GM12801 (cell line): Measurements from ENCODE around the gene TMEM272.

Experiments used
- TF ChIP-seq, protein P1 (sequence below): IDR thresholded peaks from one replicate; pipeline ENCODE4 v1.5.1; 2011; ENCODE audit warnings: control low read depth; ENCODE audit not compliant: insufficient read length; ENCODE audit errors: extremely low read depth

The TMEM272 gene

DNA sequence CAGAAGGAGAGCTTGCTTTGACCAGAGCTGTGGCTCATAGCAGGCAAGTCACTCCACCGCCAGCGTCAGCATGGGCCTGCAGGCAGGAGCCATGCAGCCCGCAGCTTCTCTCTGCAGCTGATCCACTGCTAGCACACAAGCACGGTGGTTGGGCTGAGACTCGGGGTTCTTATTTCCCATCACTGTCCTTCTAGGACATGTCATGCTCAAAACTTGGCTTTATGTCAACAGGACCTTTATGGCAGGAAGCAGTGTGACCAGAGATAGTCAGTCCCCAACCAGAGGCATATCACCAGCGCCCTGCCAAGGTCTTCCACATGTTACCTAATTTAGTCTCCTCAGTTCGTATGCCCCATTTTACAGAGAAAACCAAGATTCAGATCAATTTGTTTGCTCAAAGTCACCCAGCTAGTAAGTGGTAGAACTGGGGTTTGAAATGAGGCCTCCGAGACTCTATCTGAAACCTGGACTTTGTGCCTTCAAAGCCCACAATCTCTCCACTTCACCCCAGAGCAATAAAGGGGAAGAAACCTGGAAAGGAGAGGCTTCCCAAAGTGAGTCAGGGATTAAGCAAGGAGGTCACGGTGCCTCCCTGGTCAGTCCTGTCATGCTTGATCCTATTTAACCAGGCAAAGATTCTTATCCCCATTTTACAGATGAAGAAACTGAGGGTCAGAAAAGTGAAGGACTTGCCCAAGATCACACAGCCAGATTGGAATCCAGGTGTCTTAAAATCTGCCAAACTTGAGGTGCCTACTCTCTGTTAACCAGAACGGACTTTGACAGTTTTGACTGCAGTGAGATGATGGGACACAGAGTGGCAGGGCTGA lies 5.1 kb downstream of the TMEM272 start:
- TF ChIP-seq, protein P1, sequence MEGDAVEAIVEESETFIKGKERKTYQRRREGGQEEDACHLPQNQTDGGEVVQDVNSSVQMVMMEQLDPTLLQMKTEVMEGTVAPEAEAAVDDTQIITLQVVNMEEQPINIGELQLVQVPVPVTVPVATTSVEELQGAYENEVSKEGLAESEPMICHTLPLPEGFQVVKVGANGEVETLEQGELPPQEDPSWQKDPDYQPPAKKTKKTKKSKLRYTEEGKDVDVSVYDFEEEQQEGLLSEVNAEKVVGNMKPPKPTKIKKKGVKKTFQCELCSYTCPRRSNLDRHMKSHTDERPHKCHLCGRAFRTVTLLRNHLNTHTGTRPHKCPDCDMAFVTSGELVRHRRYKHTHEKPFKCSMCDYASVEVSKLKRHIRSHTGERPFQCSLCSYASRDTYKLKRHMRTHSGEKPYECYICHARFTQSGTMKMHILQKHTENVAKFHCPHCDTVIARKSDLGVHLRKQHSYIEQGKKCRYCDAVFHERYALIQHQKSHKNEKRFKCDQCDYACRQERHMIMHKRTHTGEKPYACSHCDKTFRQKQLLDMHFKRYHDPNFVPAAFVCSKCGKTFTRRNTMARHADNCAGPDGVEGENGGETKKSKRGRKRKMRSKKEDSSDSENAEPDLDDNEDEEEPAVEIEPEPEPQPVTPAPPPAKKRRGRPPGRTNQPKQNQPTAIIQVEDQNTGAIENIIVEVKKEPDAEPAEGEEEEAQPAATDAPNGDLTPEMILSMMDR = no peak

DNA sequence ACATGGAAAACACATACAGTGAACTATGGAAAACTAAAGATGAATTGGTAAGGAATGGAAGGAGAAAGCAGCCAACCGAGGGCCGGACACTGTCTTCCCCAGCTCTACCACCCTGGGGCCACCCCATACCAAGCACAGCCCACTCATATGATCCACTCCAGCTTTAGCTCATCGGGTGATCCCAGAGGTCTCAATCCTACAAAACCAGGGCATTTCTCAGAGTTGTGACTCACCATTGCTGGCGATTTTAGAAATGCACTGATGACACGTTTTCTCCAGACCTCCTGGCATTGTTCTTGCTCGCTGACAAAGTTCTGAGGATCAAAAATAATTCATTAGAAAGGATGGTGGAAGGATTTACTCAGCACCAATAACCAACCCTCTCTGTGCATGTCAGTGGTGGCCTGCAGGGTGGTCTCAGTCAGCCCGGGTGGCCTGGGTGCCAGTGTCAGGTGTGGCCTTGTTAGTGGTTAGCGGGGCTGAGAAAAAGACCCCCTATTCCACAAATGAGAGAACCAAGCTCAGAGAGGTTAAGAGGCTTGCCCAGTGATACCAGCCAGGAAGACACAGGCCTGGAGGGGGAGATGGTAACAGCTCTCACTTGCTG lies 6.6 kb downstream of the TMEM272 start:
- TF ChIP-seq, protein P1 = no peak

DNA sequence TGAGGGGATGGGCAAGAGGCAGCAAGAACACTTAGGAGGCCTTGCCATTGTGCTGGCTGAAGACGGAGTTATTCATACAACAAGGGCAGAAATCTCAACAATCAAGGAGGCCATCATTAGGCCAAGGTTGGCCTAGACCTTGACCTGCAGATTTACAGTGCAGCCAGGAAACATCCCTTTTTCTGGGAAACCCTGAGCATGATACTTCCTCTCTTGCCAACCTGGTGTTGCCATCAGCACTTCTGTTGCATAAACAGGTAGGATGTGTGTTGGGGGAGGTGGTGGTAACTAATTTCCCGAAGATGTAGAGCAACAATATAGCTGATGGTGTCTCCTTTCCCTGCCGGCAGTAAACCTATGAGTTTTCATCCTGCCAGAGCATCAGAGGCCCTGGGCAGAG lies 8.0 kb downstream of the TMEM272 start:
- TF ChIP-seq, protein P1 = no peak

DNA sequence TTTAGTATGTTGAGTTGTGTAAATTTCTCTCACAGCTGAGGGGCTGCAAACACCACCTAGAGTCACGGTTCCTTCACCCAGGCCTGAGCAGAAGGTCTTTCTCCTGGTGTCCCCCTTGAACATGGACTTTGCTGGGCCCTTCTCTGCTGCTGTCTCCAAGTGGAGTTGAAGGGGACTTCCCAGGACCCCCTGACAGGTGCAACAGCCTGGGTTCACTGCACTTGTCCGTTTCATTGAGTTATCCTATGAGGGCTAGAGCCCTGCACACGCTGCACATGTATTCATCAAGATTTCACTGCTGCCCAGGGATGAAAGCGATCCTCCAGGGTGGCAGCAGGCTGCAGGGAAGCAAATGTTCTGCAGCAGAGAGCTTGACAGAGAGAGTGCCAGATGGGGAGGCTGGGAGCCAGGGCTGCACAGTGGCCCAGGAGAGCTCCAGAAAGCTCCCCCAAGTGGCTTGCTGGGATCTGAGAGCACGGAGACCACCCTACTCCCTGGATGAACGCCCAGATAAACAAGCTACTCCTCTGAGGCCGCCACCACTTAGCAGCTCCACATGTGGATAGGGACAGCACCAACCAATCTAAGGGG lies 10.3 kb downstream of the TMEM272 start:
- TF ChIP-seq, protein P1 = no peak

DNA sequence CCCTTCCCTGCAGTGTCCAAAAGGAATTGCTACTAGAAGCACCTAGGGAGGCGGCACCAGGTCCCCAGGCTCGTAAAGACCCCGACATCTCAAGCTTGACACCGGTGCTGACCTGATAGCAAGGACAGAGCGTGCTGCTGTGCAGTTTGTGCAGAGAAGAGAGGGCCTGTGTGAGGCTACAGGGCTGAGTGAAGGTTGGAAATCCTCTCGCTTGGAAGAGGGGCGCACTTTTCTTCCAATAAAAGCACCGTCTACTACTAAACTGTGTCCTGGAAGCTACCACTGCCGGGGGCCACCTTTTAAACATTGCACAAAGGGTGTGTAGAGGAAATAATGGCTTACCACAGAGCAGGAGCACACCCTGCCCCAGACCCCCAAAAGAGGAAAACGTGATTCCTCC lies 11.0 kb downstream of the TMEM272 start:
- TF ChIP-seq, protein P1 = no peak

DNA sequence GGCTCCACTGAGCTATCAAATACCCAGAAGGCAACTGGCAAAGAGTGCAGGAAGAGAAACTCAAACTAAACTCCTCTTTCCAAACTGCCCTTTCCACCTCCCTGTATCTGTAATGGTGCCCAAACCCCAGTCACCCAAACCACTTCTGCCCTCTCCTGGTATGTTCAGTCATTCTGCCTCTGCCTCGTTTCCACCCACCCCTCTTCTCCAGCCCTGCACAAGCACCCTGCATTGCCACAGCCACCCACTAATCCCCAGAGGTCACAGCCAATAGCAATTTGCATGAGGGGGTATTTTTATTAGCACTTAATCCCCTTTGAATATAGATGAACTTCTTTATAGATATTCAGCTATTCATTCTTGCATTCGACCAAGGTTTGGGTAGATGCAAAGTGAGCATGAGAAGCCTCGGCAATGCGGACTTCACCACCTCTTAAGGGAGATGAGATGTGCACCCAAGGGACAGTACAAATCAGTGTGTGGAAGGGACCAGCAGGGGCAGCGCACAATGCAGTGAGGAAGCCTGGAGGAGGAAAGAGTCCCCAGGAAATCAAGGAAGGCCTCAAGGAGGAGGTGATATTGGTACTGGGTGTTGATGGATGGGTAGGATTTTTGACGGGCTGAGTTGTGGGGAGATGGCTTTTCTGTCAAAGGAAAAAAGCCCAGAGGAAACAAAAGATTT lies 12.4 kb downstream of the TMEM272 start:
- TF ChIP-seq, protein P1 = no peak

DNA sequence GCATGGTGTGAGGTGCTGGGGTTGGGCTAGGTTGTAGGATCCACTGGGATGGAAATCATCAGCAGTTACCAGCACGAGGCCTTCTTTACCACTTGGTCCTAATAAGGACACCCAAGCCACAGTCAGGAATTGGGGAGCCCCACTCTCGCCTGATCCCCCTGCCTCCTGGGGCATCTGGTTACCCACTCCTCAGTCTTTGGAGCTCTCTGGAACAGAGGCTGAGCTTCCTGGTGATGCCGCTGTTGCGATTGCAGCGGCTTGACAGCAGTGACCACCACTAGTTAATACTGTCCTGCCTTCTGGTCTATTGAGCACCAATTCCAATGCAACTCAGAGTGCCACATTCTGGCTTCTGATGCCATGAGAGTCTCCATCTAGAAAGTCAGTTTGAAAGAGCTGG lies 13.5 kb downstream of the TMEM272 start:
- TF ChIP-seq, protein P1 = no peak
